MG63 (cell line): ENCODE measurements around the gene GPR137C. TPM values are rescaled to one million over a fixed set of nuclear protein-coding genes. Genes with fewer than 3 reads are reported as not detected.

Source experiments
- DNase-seq: peaks from one replicate; pipeline ENCODE4 v3.0.0-alpha.2; 2020
- H3K27me3 ChIP-seq: fragments of 250-450 bp; sonication (Bioruptor Pico); 2 replicates; pipeline ENCODE4 v1.5.1; 2020; ENCODE audit warnings: mild to moderate bottlenecking, moderate library complexity
- H3K36me3 ChIP-seq: fragments of 250-450 bp; sonication (Bioruptor Pico); 2 replicates; pipeline ENCODE4 v1.5.1; 2020; ENCODE audit warnings: mild to moderate bottlenecking, moderate library complexity
- H3K4me3 ChIP-seq: fragments of 250-450 bp; sonication (Bioruptor Pico); 2 replicates; pipeline ENCODE4 v1.5.1; 2020; ENCODE audit warnings: mild to moderate bottlenecking, moderate library complexity
- H3K9me3 ChIP-seq: fragments of 250-450 bp; sonication (Bioruptor Pico); 2 replicates; pipeline ENCODE4 v1.5.1; 2020; ENCODE audit warnings: mild to moderate bottlenecking, moderate library complexity
- total RNA-seq: library from RNA; depleted of rRNA; stranded (reverse); fragments of >200 nt; shearing (Covaris generic); gene quantifications from 2 replicates; pipeline ENCODE4 v1.2.3, GENCODE V29; 2014; ENCODE audit warnings: low replicate concordance

GPR137C gene
- total RNA-seq, 1 experiment from 2014 or later = 1.1 TPM

GRCh38 chr14:52610187-52610586 is 57.6 kb downstream of the GPR137C start:
- no peaks in the 10 kb centered on the region for H3K9me3 ChIP-seq
- DNase-seq = no peak
- no peaks in the 10 kb centered on the region for H3K36me3 ChIP-seq
- H3K4me3 ChIP-seq = no peak overlapping the region
- no peaks in the 10 kb centered on the region for H3K27me3 ChIP-seq

- no peaks in the 10 kb centered on the region for H3K27me3 ChIP-seq
- no peak overlapping the region for H3K4me3 ChIP-seq
- no peak for DNase-seq
- H3K36me3 ChIP-seq = no peaks in the 10 kb centered on the region
- no peaks in the 10 kb centered on the region for H3K9me3 ChIP-seq
Observed at GRCh38 chr14:52618602-52619001, 66.0 kb downstream of the GPR137C start.

- no peak for DNase-seq
- Histone ChIP-seq H3K36me3 (no peaks in the 10 kb centered on the region), H3K27me3 (no peaks in the 10 kb centered on the region), H3K4me3 (no peak overlapping the region), H3K9me3 (no peaks in the 10 kb centered on the region)
Observed at GRCh38 chr14:52619687-52620086, 67.1 kb downstream of the GPR137C start.

GRCh38 chr14:52640137-52640536 is 87.5 kb downstream of the GPR137C start:
- DNase-seq = no peak
- Histone ChIP-seq H3K9me3 (no peaks in the 10 kb centered on the region), H3K4me3 (no peak overlapping the region), H3K36me3 (no peaks in the 10 kb centered on the region; the same call in 1 of the 2 replicates), H3K27me3 (no peaks in the 10 kb centered on the region)

- Histone ChIP-seq H3K4me3 (no peak overlapping the region), H3K27me3 (no peaks in the 10 kb centered on the region), H3K9me3 (no peaks in the 10 kb centered on the region), H3K36me3 (peaks cover 2% of the 10 kb centered on the region)
- no peak for DNase-seq
Observed at GRCh38 chr14:52641745-52642144, 89.1 kb downstream of the GPR137C start.

- Histone ChIP-seq H3K9me3 (no peaks in the 10 kb centered on the region), H3K4me3 (no peak overlapping the region)
- DNase-seq = no peak
Observed at GRCh38 chr14:52649511-52649910, 96.9 kb downstream of the GPR137C start.

GRCh38 chr14:52650774-52651173 is 98.1 kb downstream of the GPR137C start:
- DNase-seq = no peak
- Histone ChIP-seq H3K36me3 (peaks cover 6% of the 10 kb centered on the region), H3K4me3 (no peak overlapping the region), H3K27me3 (no peaks in the 10 kb centered on the region), H3K9me3 (no peaks in the 10 kb centered on the region)

More at GRCh38 chr14:52649511-52649910, 96.9 kb downstream of the GPR137C start:
- no peaks in the 10 kb centered on the region for H3K27me3 ChIP-seq
- H3K36me3 ChIP-seq = peaks cover 4% of the 10 kb centered on the region

GRCh38 chr14:52656905-52657304 is 104.3 kb downstream of the GPR137C start:
- no peak overlapping the region for H3K4me3 ChIP-seq
- H3K9me3 ChIP-seq = no peaks in the 10 kb centered on the region
- DNase-seq = no peak
- H3K27me3 ChIP-seq = no peaks in the 10 kb centered on the region
- peaks cover 4% of the 10 kb centered on the region for H3K36me3 ChIP-seq

- no peak for DNase-seq
- peaks cover 2% of the 10 kb centered on the region for H3K36me3 ChIP-seq
- no peaks in the 10 kb centered on the region for H3K9me3 ChIP-seq
- H3K27me3 ChIP-seq = no peaks in the 10 kb centered on the region
- no peak overlapping the region for H3K4me3 ChIP-seq
Observed at GRCh38 chr14:52660325-52660724, 107.7 kb downstream of the GPR137C start.

- Histone ChIP-seq H3K4me3 (no peak overlapping the region), H3K27me3 (no peaks in the 10 kb centered on the region), H3K9me3 (no peaks in the 10 kb centered on the region), H3K36me3 (no peaks in the 10 kb centered on the region; the same call in none of the 2 replicates)
- no peak for DNase-seq
Observed at GRCh38 chr14:52660832-52661231, 108.2 kb downstream of the GPR137C start.

GRCh38 chr14:52661314-52661713 is 108.7 kb downstream of the GPR137C start:
- no peaks in the 10 kb centered on the region for H3K9me3 ChIP-seq
- no peak overlapping the region for H3K4me3 ChIP-seq
- DNase-seq = no peak
- H3K27me3 ChIP-seq = no peaks in the 10 kb centered on the region
- H3K36me3 ChIP-seq = peaks cover 2% of the 10 kb centered on the region

GRCh38 chr14:52663850-52664249 is 111.2 kb downstream of the GPR137C start:
- Histone ChIP-seq H3K4me3 (no peak overlapping the region), H3K27me3 (no peaks in the 10 kb centered on the region), H3K36me3 (peaks cover 2% of the 10 kb centered on the region), H3K9me3 (no peaks in the 10 kb centered on the region)
- no peak for DNase-seq

GRCh38 chr14:52678591-52678990 is 126.0 kb downstream of the GPR137C start:
- DNase-seq = no peak
- Histone ChIP-seq H3K36me3 (peaks cover 13% of the 10 kb centered on the region), H3K27me3 (no peaks in the 10 kb centered on the region), H3K4me3 (no peak overlapping the region), H3K9me3 (no peaks in the 10 kb centered on the region)

- Histone ChIP-seq H3K27me3 (no peaks in the 10 kb centered on the region), H3K4me3 (no peak overlapping the region), H3K9me3 (no peaks in the 10 kb centered on the region), H3K36me3 (peaks cover 8% of the 10 kb centered on the region)
- no peak for DNase-seq
Observed at GRCh38 chr14:52683985-52684520, 131.4 kb downstream of the GPR137C start.

GRCh38 chr14:52686176-52686575 is 133.5 kb downstream of the GPR137C start:
- H3K27me3 ChIP-seq = no peaks in the 10 kb centered on the region
- no peak overlapping the region for H3K4me3 ChIP-seq
- no peak for DNase-seq
- no peaks in the 10 kb centered on the region for H3K9me3 ChIP-seq
- no peaks in the 10 kb centered on the region; the same call in 1 of the 2 replicates for H3K36me3 ChIP-seq
